ENCODE measurements around the gene CNIH2. TPM values are rescaled to one million over a fixed set of nuclear protein-coding genes. Genes with fewer than 3 reads are reported as not detected.

CNIH2 gene
- polyA plus RNA-seq, 1 donor from 2014 or later: 47.9 TPM

- no peaks in the 10 kb centered on the region for H3F3A ChIP-seq (ENCODE audit: insufficient read depth, low read length, poor library complexity, severe bottlenecking)
- TF ChIP-seq EZH2 (IDR thresholded peaks at IDR 0.05; ENCODE audit: borderline replicate concordance, insufficient read depth, low read length, poor library complexity, severe bottlenecking): no peak
- no peaks in the 10 kb centered on the region for H3K9me2 ChIP-seq (ENCODE audit: insufficient read depth, low read length)
- H3K27ac ChIP-seq (ENCODE audit: low read length): no peak overlapping the region
- peaks cover 11% of the 10 kb centered on the region for H3K27me3 ChIP-seq (ENCODE audit: insufficient read depth, low read depth, low read length)
- peak overlapping the region; percentile 70 for H3K4me3 ChIP-seq (ENCODE audit: low read length)
- H2AFZ ChIP-seq (ENCODE audit: low read depth, low read length): no peak overlapping the region
- H3K4me2 ChIP-seq (ENCODE audit: low read length): no peak overlapping the region
- H4K20me1 ChIP-seq (ENCODE audit: insufficient read depth): no peaks in the 10 kb centered on the region
- H3K9me3 ChIP-seq (ENCODE audit: low read length): no peaks in the 10 kb centered on the region
- peak overlapping the region; percentile 30 for H3K9ac ChIP-seq (ENCODE audit: low read length)
- no peaks in the 10 kb centered on the region for H3K36me3 ChIP-seq (ENCODE audit: insufficient read depth, low read length)
- H3K79me2 ChIP-seq (replicated peaks; ENCODE audit: insufficient read depth, low read length): no peaks in the 10 kb centered on the region
Observed at GRCh38 chr11:66311470-66311964, 33.5 kb downstream of the CNIH2 start.

GRCh38 chr11:66311965-66312548 is 34.1 kb downstream of the CNIH2 start:
- Histone ChIP-seq H3K9ac (ENCODE audit: low read length) (peak overlapping the region; percentile 30), H3F3A (ENCODE audit: insufficient read depth, low read length, poor library complexity, severe bottlenecking) (no peaks in the 10 kb centered on the region), H3K27ac (ENCODE audit: low read length) (no peak overlapping the region), H2AFZ (ENCODE audit: low read depth, low read length) (no peak overlapping the region), H3K9me2 (ENCODE audit: insufficient read depth, low read length) (no peaks in the 10 kb centered on the region), H3K4me3 (ENCODE audit: low read length) (peak overlapping the region; percentile 70), H3K9me3 (ENCODE audit: low read length) (no peaks in the 10 kb centered on the region), H4K20me1 (ENCODE audit: insufficient read depth) (no peaks in the 10 kb centered on the region), H3K4me2 (ENCODE audit: low read length) (no peak overlapping the region), H3K79me2 (replicated peaks; ENCODE audit: insufficient read depth, low read length) (no peaks in the 10 kb centered on the region), H3K36me3 (ENCODE audit: insufficient read depth, low read length) (no peaks in the 10 kb centered on the region), H3K27me3 (ENCODE audit: insufficient read depth, low read depth, low read length) (peaks cover 11% of the 10 kb centered on the region)
- TF ChIP-seq, protein P1, sequence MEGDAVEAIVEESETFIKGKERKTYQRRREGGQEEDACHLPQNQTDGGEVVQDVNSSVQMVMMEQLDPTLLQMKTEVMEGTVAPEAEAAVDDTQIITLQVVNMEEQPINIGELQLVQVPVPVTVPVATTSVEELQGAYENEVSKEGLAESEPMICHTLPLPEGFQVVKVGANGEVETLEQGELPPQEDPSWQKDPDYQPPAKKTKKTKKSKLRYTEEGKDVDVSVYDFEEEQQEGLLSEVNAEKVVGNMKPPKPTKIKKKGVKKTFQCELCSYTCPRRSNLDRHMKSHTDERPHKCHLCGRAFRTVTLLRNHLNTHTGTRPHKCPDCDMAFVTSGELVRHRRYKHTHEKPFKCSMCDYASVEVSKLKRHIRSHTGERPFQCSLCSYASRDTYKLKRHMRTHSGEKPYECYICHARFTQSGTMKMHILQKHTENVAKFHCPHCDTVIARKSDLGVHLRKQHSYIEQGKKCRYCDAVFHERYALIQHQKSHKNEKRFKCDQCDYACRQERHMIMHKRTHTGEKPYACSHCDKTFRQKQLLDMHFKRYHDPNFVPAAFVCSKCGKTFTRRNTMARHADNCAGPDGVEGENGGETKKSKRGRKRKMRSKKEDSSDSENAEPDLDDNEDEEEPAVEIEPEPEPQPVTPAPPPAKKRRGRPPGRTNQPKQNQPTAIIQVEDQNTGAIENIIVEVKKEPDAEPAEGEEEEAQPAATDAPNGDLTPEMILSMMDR (IDR thresholded peaks at IDR 0.05; ENCODE audit: poor library complexity, severe bottlenecking): peak; percentile 69
- TF ChIP-seq, protein P2, sequence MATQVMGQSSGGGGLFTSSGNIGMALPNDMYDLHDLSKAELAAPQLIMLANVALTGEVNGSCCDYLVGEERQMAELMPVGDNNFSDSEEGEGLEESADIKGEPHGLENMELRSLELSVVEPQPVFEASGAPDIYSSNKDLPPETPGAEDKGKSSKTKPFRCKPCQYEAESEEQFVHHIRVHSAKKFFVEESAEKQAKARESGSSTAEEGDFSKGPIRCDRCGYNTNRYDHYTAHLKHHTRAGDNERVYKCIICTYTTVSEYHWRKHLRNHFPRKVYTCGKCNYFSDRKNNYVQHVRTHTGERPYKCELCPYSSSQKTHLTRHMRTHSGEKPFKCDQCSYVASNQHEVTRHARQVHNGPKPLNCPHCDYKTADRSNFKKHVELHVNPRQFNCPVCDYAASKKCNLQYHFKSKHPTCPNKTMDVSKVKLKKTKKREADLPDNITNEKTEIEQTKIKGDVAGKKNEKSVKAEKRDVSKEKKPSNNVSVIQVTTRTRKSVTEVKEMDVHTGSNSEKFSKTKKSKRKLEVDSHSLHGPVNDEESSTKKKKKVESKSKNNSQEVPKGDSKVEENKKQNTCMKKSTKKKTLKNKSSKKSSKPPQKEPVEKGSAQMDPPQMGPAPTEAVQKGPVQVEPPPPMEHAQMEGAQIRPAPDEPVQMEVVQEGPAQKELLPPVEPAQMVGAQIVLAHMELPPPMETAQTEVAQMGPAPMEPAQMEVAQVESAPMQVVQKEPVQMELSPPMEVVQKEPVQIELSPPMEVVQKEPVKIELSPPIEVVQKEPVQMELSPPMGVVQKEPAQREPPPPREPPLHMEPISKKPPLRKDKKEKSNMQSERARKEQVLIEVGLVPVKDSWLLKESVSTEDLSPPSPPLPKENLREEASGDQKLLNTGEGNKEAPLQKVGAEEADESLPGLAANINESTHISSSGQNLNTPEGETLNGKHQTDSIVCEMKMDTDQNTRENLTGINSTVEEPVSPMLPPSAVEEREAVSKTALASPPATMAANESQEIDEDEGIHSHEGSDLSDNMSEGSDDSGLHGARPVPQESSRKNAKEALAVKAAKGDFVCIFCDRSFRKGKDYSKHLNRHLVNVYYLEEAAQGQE (IDR thresholded peaks at IDR 0.05; ENCODE audit: borderline replicate concordance): no peak
- TF ChIP-seq SMC3 (conservative IDR thresholded peaks at IDR 0.05; ENCODE audit: poor library complexity): peak; percentile 61
- TF ChIP-seq EP300 (conservative IDR thresholded peaks at IDR 0.05; ENCODE audit: poor library complexity, severe bottlenecking): no peak
- no peak for TF ChIP-seq POLR2AphosphoS5 (IDR thresholded peaks at IDR 0.05)
- TF ChIP-seq MXI1 (conservative IDR thresholded peaks at IDR 0.05; ENCODE audit: poor library complexity, severe bottlenecking): peak; percentile 5
- TF ChIP-seq TAF1 (IDR thresholded peaks at IDR 0.05; ENCODE audit: low read depth): no peak
- no peak for TF ChIP-seq EZH2 (IDR thresholded peaks at IDR 0.05; ENCODE audit: borderline replicate concordance, insufficient read depth, low read length, poor library complexity, severe bottlenecking)
- TF ChIP-seq RAD21 (conservative IDR thresholded peaks at IDR 0.05): peak; percentile 69

Measured in neural cell (in vitro differentiated cells).